DOHH2 (cell line): ENCODE measurements around the gene APOA1.

Experiments used
- CTCF ChIP-seq: fragments of 200-600 bp; sonication (generic); IDR thresholded peaks from one replicate; pipeline ENCODE4 v1.5.1; 2014; ENCODE audit warnings: antibody characterized with exemption, mild to moderate bottlenecking, low read depth, low read length; ENCODE audit not compliant: poor library complexity, severe bottlenecking
- EZH2phosphoT487 ChIP-seq: fragments of 200-600 bp; sonication (generic); IDR thresholded peaks from 2 replicates; pipeline ENCODE4 v1.6.1; 2017; ENCODE audit warnings: borderline replicate concordance, mild to moderate bottlenecking, antibody characterized with exemption, low read length, moderate library complexity, mixed read lengths

- TF ChIP-seq CTCF (no peak), EZH2phosphoT487 (no peak)
These were observed 39.1 kb downstream of the APOA1 start for GRCh38 chr11:116798368-116798767.
